DOHH2 (cell line): ENCODE data around the gene THG1L.

ENCODE experiments used
- H3F3A ChIP-seq: fragments of 200-600 bp; sonication (generic), shearing (Covaris generic); 2 replicates; pipeline ENCODE4 v1.6.0; 2016; ENCODE audit warnings: antibody characterized with exemption, mild to moderate bottlenecking; ENCODE audit not compliant: control insufficient read depth, insufficient read depth
- H3K27ac ChIP-seq: fragments of 200-600 bp; sonication (generic); 2 replicates; pipeline ENCODE4 v1.5.1; 2014; ENCODE audit warnings: low read depth, mild to moderate bottlenecking, low read length, moderate library complexity
- H3K27me3 ChIP-seq: fragments of 200-600 bp; sonication (generic); 2 replicates; pipeline ENCODE4 v1.6.1; 2014; ENCODE audit warnings: mild to moderate bottlenecking, low read length, mixed read lengths; ENCODE audit not compliant: control insufficient read depth
- H3K36me3 ChIP-seq: fragments of 200-600 bp; sonication (generic); 2 replicates; pipeline ENCODE4 v1.6.1; 2014; ENCODE audit warnings: mild to moderate bottlenecking, low read length, moderate library complexity, mixed read lengths; ENCODE audit not compliant: control insufficient read depth
- H3K4me1 ChIP-seq: fragments of 200-600 bp; sonication (generic); 2 replicates; pipeline ENCODE4 v1.6.1; 2014; ENCODE audit warnings: mild to moderate bottlenecking, low read length, mixed read lengths; ENCODE audit not compliant: control insufficient read depth
- H3K4me2 ChIP-seq: fragments of 200-600 bp; sonication (generic); 2 replicates; pipeline ENCODE4 v1.6.0; 2014; ENCODE audit warnings: mild to moderate bottlenecking, low read length, moderate library complexity
- H3K4me3 ChIP-seq: fragments of 200-600 bp; sonication (generic); 2 replicates; pipeline ENCODE4 v1.5.1; 2014; ENCODE audit warnings: mild to moderate bottlenecking, low read length, mixed read lengths
- H3K79me2 ChIP-seq: fragments of 200-600 bp; sonication (generic); 2 replicates; pipeline ENCODE4 v1.6.1; 2014; ENCODE audit warnings: mild to moderate bottlenecking, low read length, mixed read lengths; ENCODE audit not compliant: control insufficient read depth
- H3K9me2 ChIP-seq: fragments of 200-600 bp; sonication (generic); replicated peaks from 2 replicates; pipeline ENCODE4 v1.6.1; 2014; ENCODE audit warnings: mild to moderate bottlenecking, low read length, mixed read lengths; ENCODE audit not compliant: control insufficient read depth
- H3K9me3 ChIP-seq: fragments of 200-600 bp; sonication (generic); 2 replicates; pipeline ENCODE4 v1.6.1; 2014; ENCODE audit warnings: antibody characterized with exemption, low read length, mixed read lengths; ENCODE audit not compliant: control insufficient read depth, insufficient read depth
- H4K20me1 ChIP-seq: fragments of 200-600 bp; sonication (generic); 2 replicates; pipeline ENCODE4 v1.6.0; 2014; ENCODE audit warnings: low read depth, mild to moderate bottlenecking, antibody characterized with exemption, low read length, moderate library complexity; ENCODE audit not compliant: control insufficient read depth, insufficient read depth
- EZH2phosphoT487 ChIP-seq: fragments of 200-600 bp; sonication (generic); IDR thresholded peaks from 2 replicates; pipeline ENCODE4 v1.6.1; 2017; ENCODE audit warnings: borderline replicate concordance, mild to moderate bottlenecking, antibody characterized with exemption, low read length, moderate library complexity, mixed read lengths
- TF ChIP-seq, protein P1 (sequence below): fragments of 200-600 bp; sonication (generic); IDR thresholded peaks from one replicate; pipeline ENCODE4 v1.5.1; 2014; ENCODE audit warnings: antibody characterized with exemption, mild to moderate bottlenecking, low read depth, low read length; ENCODE audit not compliant: poor library complexity, severe bottlenecking

Gene THG1L

DNA sequence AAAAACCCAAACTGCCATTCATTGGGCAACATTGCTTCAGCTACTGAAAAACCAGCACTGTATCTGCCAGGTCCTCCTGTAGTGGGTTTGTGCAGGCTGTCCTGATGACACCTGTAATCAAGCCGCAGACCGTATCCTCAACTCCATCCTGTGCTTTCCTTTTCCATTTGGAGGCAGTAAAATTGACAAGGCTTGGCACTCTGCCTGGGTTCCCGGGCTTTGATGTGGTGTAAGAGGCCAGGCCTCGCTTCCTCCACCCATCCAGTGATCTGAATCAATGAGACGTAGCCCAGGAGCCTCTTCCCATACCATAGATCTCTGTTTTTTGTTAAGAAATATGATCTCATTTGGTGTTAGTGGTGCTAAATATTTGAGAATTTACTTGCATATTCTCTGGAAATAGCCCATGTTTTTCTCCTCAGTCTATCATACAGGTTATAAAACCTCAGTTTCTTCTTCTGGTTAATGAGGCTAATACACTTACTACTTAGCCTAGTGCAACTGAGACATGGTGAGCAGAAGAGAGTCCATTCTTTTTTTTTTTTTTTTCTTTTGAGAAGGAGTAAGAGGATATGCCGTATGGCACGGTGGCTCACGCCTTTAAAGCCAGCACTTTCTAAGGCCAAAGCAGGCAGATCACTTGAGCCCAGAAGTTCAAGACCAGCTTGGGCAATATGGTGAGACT, 47.0 kb downstream of the THG1L start:
- H3K27ac ChIP-seq: no peak overlapping the region
- H3K9me3 ChIP-seq: no peaks in the 10 kb centered on the region
- H3K36me3 ChIP-seq: no peaks in the 10 kb centered on the region
- H3K27me3 ChIP-seq: no peaks in the 10 kb centered on the region
- no peaks in the 10 kb centered on the region for H3K79me2 ChIP-seq
- no peak for TF ChIP-seq EZH2phosphoT487
- H3F3A ChIP-seq: no peaks in the 10 kb centered on the region
- no peaks in the 10 kb centered on the region for H3K9me2 ChIP-seq
- H3K4me2 ChIP-seq: no peak overlapping the region
- H3K4me3 ChIP-seq: no peak overlapping the region
- no peaks in the 10 kb centered on the region for H3K4me1 ChIP-seq
- no peaks in the 10 kb centered on the region; the same call in 1 of the 2 replicates for H4K20me1 ChIP-seq

DNA sequence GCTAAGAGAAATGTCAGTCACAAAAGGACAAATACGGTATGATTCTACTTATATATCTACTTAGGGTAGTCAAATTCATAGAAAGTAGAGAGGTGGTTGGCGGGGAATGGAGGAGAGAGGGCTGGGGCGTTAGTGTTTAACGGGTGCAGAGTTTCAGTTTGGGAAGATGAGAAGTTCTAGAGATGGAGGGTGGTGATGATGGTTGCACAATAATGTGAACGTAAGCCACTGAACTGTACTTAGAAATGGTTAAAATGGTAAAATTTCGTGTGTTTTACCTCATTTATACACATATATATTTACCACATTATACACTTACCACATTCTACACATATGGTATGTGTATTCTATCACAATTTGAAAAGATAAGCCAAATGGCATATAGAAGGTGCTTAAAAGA, 48.0 kb downstream of the THG1L start:
- H3K4me3 ChIP-seq: no peak overlapping the region
- H3K4me2 ChIP-seq: no peak overlapping the region
- no peaks in the 10 kb centered on the region for H3K4me1 ChIP-seq
- no peaks in the 10 kb centered on the region for H3K27me3 ChIP-seq
- no peak overlapping the region for H3K27ac ChIP-seq
- H4K20me1 ChIP-seq: no peaks in the 10 kb centered on the region; the same call in 1 of the 2 replicates
- no peaks in the 10 kb centered on the region for H3K9me2 ChIP-seq
- no peaks in the 10 kb centered on the region for H3F3A ChIP-seq
- H3K79me2 ChIP-seq: no peaks in the 10 kb centered on the region
- no peak for TF ChIP-seq EZH2phosphoT487
- TF ChIP-seq, protein P1, sequence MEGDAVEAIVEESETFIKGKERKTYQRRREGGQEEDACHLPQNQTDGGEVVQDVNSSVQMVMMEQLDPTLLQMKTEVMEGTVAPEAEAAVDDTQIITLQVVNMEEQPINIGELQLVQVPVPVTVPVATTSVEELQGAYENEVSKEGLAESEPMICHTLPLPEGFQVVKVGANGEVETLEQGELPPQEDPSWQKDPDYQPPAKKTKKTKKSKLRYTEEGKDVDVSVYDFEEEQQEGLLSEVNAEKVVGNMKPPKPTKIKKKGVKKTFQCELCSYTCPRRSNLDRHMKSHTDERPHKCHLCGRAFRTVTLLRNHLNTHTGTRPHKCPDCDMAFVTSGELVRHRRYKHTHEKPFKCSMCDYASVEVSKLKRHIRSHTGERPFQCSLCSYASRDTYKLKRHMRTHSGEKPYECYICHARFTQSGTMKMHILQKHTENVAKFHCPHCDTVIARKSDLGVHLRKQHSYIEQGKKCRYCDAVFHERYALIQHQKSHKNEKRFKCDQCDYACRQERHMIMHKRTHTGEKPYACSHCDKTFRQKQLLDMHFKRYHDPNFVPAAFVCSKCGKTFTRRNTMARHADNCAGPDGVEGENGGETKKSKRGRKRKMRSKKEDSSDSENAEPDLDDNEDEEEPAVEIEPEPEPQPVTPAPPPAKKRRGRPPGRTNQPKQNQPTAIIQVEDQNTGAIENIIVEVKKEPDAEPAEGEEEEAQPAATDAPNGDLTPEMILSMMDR: no peak
- H3K9me3 ChIP-seq: no peaks in the 10 kb centered on the region
- H3K36me3 ChIP-seq: no peaks in the 10 kb centered on the region; the same call in 1 of the 2 replicates

DNA sequence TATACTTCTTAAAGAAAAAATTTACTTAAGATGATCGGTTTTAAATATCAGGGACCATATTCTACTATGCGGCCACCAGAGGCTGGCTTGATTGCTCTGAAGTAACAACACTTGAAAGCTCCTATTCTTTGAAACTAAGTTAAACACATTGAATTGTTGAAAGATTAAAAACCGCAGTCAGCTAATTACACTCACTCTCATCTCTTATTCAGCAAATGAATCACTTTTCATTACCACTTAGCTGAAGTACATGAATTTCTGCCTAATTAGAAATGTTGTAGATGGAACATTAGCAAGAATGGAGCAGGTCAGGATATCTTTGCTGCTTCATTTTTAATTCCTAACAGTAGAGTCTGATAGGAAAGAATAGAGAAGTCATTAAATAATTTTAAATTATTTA, 54.6 kb downstream of the THG1L start:
- Histone ChIP-seq H3K27ac (no peak overlapping the region), H3K4me1 (no peaks in the 10 kb centered on the region), H3K9me3 (no peaks in the 10 kb centered on the region), H3K9me2 (no peaks in the 10 kb centered on the region), H3K4me3 (no peak overlapping the region), H3K27me3 (no peaks in the 10 kb centered on the region), H3K79me2 (no peaks in the 10 kb centered on the region), H4K20me1 (no peaks in the 10 kb centered on the region; the same call in 1 of the 2 replicates), H3F3A (peaks cover 11% of the 10 kb centered on the region; the same call in 1 of the 2 replicates), H3K4me2 (no peak overlapping the region), H3K36me3 (peaks cover 43% of the 10 kb centered on the region)
- TF ChIP-seq, protein P1: no peak
- no peak for TF ChIP-seq EZH2phosphoT487
